ENCODE results near the gene KIR3DL1.
"Not testable (repeated sequence)": the region's sequence is repeated elsewhere in the genome, so short reads cannot be mapped to it uniquely, and the experiment has no call there.

KIR3DL1 gene

DNA sequence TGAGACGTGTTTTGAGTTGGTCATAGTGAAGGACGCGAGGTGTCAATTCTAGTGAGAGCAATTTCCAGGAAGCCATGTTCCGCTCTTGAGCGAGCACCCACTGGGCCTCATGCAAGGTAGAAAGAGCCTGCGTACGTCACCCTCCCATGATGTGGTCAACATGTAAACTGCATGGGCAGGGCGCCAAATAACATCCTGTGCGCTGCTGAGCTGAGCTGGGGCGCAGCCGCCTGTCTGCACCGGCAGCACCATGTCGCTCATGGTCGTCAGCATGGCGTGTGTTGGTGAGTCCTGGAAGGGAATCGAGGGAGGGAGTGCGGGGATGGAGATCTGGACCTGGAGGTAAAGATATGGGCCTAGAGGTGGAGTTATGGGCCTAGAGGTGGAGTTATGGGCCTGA is at the start of gene KIR3DL1:
Gene KIR3DL1, plus strand, starts transcription at position 218 of the 400 bp plus-strand sequence.
- not testable (repeated sequence) for DNase-seq (ENCODE audit: low read depth)

DNA sequence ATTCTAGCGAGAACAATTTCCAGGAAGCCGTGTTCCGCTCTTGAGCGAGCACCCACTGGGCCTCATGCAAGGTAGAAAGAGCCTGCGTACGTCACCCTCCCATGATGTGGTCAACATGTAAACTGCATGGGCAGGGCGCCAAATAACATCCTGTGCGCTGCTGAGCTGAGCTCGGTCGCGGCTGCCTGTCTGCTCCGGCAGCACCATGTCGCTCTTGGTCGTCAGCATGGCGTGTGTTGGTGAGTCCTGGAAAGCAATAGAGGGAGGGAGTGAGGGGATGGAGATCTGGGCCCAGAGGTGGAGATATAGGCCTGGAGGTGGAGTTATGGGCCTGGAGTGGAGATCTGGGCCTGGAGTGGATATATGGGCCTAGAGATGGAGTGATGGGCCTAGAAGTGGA is 46.6 kb upstream of the KIR3DL1 start, which contains the start of gene KIR2DL1:
Gene KIR2DL1, plus strand, starts transcription at position 148 of the 400 bp plus-strand sequence. Its CDS starts 58 bp downstream, at position 206.
- DNase-seq (ENCODE audit: low read depth), result not testable (repeated sequence)

DNA sequence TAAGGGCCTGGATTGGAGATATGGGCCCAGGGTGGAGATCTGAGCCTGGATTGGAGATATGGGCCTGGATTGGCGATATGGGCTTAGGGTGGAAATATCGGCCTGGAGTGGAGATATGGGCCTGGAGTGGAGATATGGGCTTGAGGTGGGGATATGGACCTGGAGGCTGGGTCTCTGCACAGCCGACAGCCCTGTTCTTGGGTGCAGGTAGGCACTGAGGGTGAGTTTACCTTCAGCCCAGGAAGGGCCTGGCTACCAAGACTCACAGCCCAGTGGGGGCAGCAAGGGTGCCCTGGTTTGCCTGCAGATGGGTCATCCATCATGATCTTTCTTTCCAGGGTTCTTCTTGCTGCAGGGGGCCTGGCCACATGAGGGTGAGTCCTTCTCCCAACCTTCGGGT is 45.8 kb upstream of the KIR3DL1 start:
- not testable (repeated sequence) for DNase-seq (ENCODE audit: low read depth)

DNA sequence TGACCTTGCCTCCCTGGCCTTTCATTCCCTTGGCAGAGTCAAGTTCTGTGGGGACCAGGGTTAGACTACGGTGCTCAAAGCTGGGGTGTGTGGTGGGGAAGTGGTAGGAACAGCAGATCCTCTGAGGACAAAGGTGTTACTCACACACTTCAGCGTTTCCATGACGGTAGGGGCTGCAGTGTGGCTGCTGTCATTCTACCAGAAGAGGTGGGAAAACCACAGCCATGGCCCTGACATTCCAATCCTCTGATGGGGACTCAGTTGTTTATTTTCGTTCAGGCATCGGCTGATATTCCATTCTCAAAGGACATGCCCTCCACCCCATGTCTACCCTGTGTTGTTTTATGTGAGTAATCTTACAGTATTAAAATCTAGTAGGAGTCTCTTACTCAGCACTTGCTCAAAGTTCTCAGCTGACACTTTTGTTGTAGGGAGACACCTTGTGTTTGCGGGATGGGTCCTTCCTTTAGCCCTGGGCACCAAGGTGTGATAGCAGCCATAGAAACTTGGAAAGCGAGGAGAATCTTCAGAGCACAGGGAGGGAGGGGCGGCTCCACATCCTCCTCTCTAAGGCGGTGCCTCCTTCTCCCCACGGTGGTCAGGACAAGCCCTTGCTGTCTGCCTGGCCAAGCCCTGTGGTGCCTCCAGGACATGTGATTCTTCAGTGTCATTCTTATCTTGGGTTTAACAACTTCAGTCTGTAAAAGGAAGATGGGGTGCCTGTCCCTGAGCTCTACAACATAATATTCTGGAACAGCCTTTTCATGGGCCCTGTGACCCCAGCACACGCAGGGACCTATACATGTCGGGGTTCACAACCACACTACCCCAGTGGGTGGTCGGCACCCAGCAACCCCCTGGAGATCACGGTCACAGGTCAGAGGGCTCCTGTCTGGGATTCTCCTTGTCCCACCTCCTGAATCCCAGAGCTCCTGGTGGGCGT is 45.0 kb upstream of the KIR3DL1 start:
- not testable (repeated sequence) for DNase-seq (ENCODE audit: low read depth)

DNA sequence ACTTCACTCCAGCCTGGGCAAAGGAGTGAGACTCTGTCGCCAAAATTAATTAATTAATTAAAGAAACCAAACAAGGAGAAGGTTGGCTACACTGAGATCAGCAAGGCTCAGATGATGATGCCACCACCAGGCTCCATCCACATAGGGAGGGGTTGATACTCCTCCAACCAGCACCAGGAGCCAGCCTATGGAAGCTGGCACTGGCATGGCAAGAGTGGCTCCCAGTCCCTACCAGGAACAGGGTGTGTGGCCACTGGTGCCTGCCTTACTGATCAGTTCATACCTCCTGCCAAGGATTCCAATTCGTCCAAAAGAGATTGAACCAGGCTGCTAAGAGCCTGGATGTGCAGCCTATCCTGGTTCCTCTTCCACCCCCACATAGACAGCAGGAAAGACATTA is 43.6 kb upstream of the KIR3DL1 start:
- DNase-seq (ENCODE audit: low read depth), result not testable (repeated sequence)

DNA sequence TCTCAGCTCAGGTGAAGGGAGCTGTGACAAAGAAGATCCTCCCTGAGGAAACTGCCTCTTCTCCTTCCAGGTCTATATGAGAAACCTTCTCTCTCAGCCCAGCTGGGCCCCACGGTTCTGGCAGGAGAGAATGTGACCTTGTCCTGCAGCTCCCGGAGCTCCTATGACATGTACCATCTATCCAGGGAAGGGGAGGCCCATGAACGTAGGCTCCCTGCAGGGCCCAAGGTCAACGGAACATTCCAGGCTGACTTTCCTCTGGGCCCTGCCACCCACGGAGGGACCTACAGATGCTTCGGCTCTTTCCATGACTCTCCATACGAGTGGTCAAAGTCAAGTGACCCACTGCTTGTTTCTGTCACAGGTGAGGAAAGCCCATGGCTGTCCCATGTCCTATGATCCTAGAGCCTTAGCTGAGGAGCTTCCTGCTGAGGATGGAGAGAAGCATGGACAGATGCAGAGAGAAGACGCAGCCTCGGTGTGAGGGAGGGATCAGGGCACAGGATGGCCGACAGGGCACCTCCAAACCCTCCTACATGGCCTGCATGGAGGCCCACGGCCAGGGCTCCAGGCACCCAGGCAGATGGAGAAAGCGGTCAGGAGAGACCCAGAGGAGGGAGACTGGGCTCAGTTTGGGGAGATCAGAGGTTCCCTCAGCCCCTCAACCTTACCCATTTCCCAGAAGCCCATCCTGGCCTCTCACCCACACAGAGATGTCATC is 41.0 kb upstream of the KIR3DL1 start:
- not testable (repeated sequence) for DNase-seq (ENCODE audit: low read depth)

DNA sequence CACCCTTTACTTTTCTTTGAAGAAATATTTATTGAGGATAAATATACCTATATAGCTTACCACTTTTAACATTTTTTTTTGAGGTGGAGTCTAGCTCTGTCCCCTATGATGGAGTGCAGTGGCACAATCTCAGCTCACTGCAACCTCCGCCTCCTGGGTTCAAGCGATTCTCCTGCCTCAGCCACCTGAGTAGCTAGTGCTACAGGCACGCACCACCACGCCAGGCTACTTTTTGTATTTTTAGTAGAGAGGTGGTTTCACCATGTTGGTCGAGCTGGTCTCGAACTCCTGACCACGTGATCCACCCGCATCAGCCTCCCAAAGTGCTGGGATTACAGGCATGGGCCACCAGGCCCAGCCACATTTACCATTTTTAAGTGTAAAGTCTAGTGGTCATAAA is 40.4 kb upstream of the KIR3DL1 start:
- DNase-seq (ENCODE audit: low read depth), result not testable (repeated sequence)

DNA sequence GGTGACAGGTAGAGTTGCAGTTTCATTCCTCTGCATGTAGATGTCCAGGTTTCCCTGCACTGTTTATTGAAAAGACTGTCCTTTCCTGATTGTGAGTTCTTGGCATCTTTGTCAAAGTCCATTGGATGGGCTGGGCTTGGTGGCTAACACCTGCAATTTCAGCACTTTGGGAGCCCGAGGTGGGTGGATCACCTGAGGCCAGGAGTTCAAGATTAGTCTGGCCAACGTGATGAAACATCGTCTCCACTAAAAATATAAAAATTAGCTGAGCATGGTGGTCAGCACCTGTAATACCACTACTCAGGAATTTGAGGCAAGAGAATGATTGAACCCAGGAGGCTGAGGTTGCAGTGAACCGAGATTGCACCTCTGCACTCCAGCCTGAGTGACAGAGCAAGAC is 38.4 kb upstream of the KIR3DL1 start:
- not testable (repeated sequence) for DNase-seq (ENCODE audit: low read depth)

DNA sequence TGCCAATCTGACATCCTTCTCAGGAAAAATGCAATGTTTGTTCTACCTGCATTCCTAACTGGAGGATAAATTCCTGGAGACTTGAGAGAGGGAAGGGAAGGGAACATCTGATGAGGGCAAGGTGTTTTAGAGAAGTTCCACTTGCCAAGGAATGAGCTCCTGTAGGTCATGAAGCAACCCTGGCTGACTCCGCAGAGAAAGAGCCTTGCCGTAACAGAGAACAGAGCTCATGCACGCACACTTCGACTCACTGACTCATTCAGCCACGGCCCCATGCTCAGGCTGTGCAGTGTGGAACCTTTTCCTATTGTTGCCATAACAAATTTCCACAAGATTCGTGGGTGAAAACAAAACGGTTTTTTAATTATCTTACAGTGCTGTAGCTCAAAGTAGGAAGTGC is 37.4 kb upstream of the KIR3DL1 start:
- DNase-seq (ENCODE audit: low read depth), result not testable (repeated sequence)

DNA sequence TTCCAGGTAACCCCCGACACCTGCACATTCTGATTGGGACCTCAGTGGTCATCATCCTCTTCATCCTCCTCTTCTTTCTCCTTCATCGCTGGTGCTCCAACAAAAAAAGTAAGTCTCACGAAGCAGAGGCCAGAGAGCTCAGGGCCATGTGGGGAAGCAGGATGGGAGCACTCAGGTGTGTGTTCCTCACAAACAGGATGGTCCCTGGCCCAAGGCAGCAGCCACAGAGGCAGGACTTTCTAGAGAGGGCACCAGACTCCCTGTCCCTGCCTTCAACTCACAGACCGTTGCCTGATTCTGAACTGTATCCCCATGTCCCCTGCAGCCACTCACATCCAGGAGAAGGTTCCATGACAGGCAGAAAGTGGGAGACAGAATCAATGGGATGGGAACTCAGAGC is 33.4 kb upstream of the KIR3DL1 start:
- DNase-seq (ENCODE audit: low read depth), result not testable (repeated sequence)

DNA sequence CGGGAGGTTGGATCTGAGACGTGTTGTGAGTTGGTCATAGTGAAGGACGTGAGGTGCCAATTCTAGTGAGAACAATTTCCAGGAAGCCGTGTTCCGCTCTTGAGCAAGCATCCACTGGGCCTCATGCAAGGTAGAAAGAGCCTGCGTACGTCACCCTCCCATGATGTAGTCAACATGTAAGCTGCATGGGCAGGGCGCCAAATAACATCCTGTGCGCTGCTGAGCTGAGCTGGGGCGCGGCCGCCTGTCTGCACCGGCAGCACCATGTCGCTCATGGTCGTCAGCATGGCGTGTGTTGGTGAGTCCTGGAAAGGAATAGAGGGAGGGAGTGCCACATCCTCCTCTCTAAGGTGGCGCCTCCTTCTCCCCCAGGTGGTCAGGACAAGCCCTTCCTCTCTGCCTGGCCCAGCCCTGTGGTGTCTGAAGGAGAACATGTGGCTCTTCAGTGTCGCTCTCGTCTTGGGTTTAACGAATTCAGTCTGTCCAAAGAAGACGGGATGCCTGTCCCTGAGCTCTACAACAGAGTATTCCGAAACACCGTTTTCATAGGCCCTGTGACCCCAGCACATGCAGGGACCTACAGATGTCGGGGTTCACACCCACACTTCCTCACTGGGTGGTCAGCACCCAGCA is 30.1 kb upstream of the KIR3DL1 start:
- DNase-seq (ENCODE audit: low read depth), result not testable (repeated sequence)

DNA sequence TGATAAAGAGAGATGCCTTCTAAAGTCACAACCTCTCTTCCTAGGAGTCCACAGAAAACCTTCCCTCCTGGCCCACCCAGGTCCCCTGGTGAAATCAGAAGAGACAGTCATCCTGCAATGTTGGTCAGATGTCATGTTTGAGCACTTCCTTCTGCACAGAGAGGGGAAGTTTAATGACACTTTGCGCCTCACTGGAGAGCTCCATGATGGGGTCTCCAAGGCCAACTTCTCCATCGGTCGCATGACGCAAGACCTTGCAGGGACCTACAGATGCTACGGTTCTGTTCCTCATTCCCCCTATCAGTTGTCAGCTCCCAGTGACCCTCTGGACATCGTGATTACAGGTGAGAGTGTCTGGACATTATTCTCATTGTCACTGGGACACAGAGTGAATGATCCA is 28.1 kb upstream of the KIR3DL1 start:
- DNase-seq (ENCODE audit: low read depth), result not testable (repeated sequence)

DNA sequence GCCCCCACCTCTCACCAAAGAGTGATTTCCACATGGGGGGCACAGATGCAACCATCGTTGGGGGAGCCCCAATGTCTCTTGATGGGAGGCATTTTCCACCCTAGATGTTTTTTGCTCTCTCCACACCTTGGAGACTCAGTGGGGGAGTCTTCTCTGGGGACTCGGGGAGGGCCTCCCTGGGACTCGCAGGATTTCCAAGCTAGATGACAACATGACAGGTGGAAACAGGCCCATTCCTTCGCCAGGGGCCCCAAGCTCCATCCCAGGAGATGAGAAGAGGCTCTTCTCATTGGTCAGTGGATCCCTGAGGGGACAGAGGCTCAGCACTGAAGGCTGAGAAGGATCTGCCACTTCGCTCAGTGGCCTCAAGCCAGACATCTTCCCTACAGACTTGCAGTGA is 25.6 kb upstream of the KIR3DL1 start:
- no peak for DNase-seq (ENCODE audit: low read depth)

DNA sequence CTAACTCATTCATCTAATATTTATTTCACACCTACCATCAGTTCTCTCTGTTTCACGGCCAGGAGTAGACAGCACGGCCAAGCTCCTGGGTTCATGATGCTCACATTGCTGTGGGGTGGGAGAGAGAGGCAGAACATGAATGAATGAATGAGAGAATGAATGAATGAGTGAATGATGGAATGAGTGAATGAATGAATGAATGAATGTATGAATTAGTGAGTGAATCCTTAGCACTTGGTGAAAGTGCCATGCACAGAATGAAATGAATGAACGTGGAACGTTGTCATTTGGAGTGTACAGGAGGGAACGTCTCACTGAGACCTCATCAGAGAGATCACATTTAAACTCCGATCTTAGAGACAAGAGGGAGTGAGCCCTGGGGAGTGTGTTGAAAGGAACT is 24.8 kb upstream of the KIR3DL1 start:
- DNase-seq (ENCODE audit: low read depth), result no peak

DNA sequence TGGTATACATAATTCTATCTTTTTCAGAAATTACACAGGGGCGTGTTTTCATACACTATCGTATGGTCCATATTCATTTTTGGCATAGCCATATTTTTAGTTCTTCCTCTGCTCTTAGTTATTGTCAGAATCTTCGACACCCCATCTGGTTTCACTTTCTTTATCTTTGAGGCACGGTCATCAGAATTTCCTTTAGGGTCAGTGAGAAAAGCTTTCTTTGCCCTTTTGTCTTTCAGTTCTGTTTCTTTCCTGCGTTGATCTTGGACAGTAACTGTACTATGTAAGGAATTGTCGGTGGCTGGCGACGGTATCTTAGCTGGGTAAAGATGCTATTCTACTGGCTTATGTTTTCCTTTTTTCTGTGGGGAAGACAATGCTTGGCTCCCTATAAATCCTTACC is 23.5 kb upstream of the KIR3DL1 start:
- no peak for DNase-seq (ENCODE audit: low read depth)

DNA sequence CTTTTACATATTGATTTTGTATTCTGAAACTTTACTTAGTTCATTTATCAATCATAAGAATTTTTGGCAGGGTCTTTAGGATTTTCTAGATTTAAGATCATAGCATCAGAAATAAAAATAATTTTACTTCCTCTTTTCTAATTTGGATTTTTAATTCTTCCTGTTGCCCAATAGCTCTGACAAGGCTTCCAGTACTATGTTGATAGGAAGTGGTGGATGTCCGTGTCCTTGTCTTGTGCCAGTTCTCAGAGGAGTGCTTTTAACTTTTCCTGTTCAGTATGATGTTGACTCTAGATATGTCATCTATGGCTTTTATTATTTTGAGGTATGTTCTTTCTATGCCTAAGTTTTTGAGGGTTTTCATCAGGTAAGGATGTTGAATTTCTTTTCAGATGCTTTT is 20.5 kb upstream of the KIR3DL1 start:
- no peak for DNase-seq (ENCODE audit: low read depth)

DNA sequence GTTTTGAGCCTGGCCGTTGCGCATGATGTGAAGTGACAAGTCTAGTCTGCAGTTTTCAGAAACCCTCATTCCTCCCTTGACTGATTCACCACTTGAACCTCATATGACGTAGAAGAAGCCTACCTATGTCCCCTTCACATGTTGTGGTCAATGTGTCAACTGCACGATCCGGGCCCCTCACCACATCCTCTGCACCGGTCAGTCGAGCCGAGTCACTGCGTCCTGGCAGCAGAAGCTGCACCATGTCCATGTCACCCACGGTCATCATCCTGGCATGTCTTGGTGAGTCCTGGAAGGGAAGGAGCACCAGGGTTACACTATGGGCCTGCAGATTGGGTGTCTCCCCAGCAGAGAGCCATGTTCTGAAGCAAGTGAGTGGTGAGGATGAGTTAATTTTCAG is 12.9 kb upstream of the KIR3DL1 start, which contains the start of gene KIR2DL4:
Gene KIR2DL4, plus strand, starts transcription at position 201 of the 400 bp plus-strand sequence. Its CDS starts 42 bp downstream, at position 243.
- no peak for DNase-seq (ENCODE audit: low read depth)

DNA sequence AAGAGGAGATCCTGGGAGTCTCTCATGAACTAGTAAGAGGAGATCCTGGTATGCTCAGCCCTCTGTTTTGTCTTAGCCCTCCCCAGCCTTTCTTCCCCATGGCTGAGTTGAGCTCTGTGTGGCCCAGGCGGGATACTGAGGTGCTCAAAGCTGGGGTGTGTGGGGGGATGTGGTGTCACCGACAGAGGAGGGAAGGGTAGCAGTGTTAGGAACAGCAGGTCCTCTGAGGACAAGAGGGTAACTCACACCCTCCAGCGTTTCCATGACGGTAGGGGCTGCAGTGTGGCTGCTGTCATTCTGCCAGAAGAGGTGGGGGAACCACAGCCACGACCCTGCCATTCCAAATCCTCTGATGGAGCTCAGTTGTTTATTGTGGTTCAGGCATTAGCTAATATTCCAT is 12.2 kb upstream of the KIR3DL1 start:
- DNase-seq (ENCODE audit: low read depth), result no peak

DNA sequence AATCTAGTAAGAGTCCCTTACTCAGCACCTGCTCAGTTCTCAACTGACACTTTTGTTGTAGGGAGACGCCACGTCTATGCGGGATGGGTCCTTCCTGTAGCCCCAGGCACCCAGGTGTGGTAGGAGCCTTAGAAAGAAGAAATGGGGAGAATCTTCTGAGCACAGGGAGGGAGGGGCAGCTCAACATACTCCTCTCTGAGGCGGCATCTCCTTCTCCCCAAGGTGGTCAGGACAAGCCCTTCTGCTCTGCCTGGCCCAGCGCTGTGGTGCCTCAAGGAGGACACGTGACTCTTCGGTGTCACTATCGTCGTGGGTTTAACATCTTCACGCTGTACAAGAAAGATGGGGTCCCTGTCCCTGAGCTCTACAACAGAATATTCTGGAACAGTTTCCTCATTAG is 11.7 kb upstream of the KIR3DL1 start:
- no peak for DNase-seq (ENCODE audit: low read depth)

DNA sequence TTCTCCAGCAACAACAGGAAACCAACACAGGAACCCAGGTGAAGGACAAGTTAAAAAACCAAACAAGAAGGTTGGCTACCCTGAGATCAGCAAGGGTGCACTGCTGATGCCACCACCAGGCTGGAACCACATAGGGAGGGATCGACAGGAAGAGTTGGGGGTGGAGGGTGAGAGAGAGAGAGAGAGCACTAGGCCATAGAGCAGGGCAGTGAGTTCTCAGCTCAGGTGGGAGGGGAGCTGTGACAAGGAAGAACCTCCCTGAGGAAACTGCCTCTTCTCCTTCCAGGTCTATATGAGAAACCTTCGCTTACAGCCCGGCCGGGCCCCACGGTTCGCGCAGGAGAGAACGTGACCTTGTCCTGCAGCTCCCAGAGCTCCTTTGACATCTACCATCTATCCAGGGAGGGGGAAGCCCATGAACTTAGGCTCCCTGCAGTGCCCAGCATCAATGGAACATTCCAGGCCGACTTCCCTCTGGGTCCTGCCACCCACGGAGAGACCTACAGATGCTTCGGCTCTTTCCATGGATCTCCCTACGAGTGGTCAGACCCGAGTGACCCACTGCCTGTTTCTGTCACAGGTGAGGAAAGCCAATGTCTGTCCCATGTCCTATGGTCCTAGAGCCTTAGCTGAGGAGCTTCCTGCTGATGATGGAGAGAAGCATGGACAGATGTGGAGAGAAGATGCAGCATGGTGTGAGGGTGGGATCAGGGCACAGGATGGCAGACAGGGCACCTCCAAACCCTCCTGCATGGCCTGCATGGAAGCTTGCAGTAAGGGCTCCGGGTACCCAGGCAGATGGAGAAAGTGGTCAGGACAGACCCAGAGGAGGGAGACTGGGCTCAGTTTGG is 10.4 kb upstream of the KIR3DL1 start:
- no peak for DNase-seq (ENCODE audit: low read depth)

DNA sequence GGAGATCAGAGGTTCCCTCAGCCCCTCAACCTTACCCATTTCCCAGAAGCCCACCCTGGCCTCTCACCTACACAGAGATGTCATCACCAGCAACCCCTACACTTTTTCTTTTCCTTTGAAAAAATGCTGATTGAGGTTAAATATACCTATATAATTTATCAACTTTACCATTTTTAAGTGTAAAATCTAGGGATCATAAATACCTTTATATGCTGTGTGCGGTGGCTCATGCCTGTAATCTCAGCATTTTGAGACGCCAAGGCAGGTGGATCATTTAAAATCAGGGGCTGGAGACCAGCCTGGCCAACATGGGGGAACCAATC is 9.8 kb upstream of the KIR3DL1 start:
- DNase-seq (ENCODE audit: low read depth), result no peak

DNA sequence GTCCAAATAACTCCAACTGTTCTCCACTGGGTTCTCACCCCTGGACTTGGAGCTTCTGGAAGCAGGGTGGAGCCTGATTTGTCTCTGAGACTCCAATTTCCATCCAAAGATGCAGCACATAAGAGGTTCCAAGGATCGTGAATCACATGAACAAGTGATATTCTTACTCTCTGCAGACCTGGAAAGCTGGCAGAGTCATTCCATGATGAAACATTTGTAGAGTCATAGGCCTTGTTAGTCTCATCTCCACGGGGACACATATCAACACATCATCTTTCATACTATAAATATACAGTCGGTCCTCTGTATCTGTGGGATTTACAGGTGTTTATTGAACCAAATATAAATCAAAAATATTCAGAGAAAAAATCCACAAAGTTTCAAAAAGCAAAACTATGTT is 1.7 kb upstream of the KIR3DL1 start:
- not testable (repeated sequence) for DNase-seq (ENCODE audit: low read depth)

Data from activated T-helper 9 cell treated with anti-CD3 and anti-CD28 coated beads, Interleukin-2, amount 50 U/mL, for 16 hours (primary cell).